ENCODE measurements around the gene WDR73. TPM values are rescaled to one million over a fixed set of nuclear protein-coding genes. Genes with fewer than 3 reads are reported as not detected.
"Not testable (repeated sequence)": the region's sequence is repeated elsewhere in the genome, so short reads cannot be mapped to it uniquely, and the experiment has no call there.

Gene WDR73
- total RNA-seq, 1 donor from 2014 or later, result 12.8 TPM

DNA sequence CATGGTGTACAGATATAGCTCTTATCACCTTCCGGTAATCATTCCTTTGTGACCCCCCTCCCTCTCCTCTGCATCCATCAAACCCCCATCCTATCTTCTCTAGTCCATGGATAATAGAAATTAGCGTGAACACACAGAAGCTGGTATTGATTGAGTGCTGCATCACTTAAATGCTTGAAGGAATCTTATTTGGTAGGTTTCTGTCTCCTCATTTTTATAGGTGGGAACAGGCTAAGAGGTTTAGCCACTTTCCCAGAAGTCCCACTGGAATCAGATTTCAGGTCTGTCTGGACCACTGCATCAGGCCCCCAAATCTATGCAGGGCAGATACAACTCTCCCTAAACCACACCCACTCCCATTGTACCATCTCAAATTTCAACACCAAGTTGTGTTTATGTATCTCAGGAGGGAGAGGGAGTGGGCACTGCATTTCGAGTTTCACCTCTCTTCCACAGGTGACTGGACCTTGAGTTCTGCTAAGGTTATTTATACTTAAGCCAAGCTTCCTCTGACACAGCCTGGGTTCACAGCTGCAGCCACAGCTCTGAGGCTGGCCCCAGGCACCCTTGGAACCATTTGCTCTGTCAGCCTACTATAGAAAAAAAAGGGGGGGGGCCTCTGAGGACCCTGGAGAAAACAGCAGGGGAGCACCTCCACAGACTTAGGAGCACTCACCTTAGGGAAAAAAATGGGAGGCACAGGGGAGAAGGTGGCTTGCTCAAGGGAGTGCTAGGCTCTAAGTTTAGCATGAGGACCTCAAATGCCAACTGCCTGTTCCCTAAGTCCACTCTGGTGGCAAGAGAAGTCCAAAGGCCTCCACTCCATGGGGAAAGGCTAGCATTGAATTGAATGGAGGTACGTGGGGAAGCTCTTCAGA is 6.1 kb upstream of the WDR73 start:
- intact Hi-C loops (cut with DNase I), result loop anchor here (5.0 kb wide), 3 partner anchors 42 to 157 kb away; partner anchors contain the start of genes ALPK3 and SEC11A
- ATAC-seq (no peak), DNase-seq (ENCODE audit: missing footprints) (no peak)

DNA sequence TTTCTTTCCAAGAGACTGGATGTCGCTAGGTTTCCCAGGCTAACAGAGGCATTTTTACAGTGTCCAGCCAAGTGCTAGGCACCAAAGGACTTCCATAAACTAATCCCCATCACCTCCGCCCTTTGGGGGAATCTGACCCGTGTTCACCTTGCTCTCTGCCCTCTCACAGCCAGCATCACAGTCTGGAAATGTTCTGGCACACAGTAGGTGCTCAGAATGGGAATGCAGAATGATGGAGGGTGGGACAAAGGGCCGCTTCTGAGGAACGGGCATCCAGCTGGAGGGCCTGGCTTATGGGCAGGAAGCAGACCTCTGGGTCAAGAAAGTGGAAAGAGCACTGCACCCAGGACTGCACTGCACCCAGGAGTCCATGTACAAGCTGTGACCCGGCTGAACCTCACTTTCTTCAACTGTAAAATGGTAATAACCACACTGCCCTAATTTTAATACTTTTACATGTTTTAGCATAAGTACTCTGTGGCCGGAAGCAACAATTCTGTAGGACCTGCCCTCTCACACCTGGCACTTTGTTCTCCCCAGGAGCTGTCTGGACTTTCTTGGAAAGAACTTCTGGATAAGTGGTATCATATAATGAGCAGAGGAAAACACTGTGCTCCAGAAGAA is 4.8 kb upstream of the WDR73 start:
- DNase-seq (ENCODE audit: missing footprints) (no peak), ATAC-seq (no peak)
- intact Hi-C loops (cut with DNase I), result loop anchor here (5.0 kb wide), 3 partner anchors 43 to 158 kb away; partner anchors contain the start of genes ALPK3 and SEC11A

DNA sequence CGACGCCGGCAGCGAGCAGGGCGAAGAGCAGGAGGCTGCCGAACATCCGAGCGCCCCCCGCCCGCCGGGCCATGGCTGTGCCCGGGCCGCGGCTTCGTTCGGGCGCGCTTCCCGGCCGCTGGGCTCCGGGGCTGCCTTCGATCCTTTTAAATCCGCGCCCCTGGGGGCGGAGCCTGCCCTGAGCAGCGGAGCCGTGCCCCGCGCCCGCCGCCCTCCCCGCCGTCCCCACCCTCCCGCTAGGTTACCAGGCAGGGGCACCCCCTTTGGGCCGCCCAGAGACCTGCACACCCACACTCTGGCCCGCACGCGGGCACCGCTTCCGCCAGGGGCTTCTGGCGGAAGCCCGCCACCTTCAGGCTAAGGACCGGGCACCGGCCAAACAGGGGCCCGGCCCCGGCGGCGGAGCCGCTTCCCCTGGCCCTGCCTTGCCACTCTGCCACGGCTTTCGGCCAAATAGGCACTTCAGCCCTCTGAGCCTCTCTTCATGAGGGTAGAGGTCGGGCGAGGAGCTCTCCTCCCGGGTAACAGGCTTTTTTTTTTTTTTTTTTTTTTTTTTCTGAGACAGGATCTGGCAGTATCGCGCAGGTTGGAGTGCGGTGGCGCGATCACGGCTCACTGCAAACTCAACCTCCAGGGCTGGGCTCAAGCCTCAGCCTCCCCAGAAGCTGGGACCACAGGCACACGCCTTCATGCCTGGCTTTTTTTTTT is 4.2 kb upstream of the WDR73 start, which contains the start of gene NMB:
TSS of gene NMB (minus strand) at position 120 of the 708 bp plus-strand sequence. CDS start at position 73, 47 bp downstream.
- intact Hi-C loops (cut with DNase I), result loop anchor here (5.0 kb wide), 3 partner anchors 44 to 159 kb away; partner anchors contain the start of genes ALPK3 and SEC11A
- ATAC-seq (peak; percentile 65), DNase-seq (ENCODE audit: missing footprints) (peak; percentile 88)

DNA sequence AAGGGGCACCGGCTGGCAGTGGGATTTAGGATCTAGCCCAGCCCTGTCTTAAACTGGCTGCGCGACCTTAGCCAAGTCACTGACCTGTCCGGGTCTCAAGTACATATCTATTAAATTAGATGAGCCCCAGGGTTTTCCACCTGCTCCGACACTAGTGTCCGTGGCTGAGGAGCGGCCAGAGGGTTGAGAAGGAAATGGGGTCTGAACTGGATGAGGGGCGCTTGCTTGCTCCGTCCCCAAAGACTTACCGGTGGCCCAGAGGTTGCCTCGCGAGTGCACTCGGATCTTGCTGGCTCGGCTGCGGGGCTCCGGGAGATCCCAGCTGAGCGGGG is 3.6 kb upstream of the WDR73 start:
- no peak for DNase-seq (ENCODE audit: missing footprints)
- intact Hi-C loops (cut with DNase I), result loop anchor here (5.0 kb wide), 3 partner anchors 45 to 160 kb away; partner anchors contain the start of genes ALPK3 and SEC11A
- no peak for ATAC-seq

DNA sequence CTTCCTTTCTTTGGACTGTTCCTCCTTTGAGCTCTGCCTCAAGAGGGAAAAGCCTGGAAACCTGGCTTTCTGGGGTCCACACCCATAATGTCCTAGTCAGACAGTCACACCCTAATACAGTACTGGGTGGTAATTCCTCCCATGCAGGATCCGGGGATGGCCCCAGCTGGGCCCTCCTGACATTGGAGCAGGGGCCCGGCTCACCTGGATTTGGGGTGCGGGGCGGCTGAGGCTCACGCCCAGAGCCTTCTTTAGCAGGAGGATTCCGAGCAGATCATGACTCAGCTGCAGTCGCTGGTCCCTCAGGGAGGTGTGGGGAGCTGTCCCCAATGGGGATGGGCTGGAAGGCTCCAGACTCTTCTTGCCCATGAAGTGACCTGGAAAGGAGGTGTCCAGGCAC is 2.9 kb upstream of the WDR73 start:
- peak; percentile 67 for DNase-seq (ENCODE audit: missing footprints)
- ATAC-seq, result no peak
- intact Hi-C loops (cut with DNase I), result loop anchor here (5.0 kb wide), 3 partner anchors 45 to 160 kb away; partner anchors contain the start of genes ALPK3 and SEC11A

DNA sequence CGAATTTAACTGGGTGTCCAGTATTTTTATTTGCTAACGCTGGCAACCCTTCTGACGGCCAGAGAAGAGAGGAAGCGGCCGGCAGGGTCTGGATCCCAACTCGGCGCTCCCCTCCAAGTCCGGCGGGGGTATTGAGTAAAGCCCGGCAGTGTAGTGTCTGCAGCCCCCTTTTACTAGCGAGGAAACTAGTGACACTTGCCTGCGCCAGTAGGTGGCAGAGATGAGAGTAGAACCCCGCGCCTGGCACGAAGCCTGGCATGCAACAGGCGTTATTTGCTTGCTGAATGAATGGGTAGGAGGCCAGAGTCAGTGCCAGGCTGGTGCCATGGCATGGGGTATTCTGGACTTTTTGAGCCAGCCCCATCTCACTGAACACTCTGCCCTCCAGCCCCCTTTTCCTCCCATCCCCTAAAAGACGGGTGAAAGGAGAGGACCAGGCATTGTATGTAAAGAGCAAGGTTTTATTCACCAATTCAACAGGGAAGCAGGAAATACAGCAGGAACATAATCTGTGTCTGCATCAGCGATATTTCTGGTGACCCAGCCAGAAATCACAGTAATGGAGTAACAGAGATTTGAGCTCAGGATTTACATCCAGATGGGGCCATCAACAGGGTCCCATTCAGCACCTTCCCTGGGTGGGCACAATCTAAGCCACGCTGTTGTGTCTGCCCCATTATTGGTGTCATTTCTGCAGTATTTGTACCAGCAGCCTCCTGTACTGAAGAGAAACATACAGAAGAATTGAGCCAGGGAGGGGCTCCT is 788 bp upstream of the WDR73 start:
- DNase-seq (ENCODE audit: missing footprints) (peak; percentile 91), ATAC-seq (peak; percentile 38)
- intact Hi-C loops (cut with DNase I), result loop anchor here (2.0 to 5.0 kb wide), 4 partner anchors 47 to 162 kb away; partner anchors contain the start of genes ALPK3, SEC11A and ZSCAN2

DNA sequence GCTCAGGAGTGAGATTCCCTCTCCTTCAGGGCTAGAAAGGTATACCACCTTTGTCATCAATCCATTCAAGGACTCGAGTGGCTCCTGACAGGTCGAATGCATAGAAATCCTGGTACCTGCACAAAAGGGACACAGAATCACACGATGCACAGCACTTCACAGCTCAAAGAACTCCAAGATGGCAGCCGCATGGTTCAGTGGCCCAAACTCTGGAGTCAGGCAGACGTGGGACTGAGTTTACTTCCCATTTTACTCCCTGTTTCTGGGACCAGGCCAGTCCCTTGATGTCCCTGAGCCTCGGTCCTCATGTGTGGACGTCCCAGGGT is 536 bp downstream of the WDR73 start:
- intact Hi-C loops (cut with DNase I), result loop anchor here (2.0 kb wide), 1 partner anchor 19 kb away; no protein-coding TSS in a partner anchor
- ATAC-seq, result no peak
- no peak for DNase-seq (ENCODE audit: missing footprints)

DNA sequence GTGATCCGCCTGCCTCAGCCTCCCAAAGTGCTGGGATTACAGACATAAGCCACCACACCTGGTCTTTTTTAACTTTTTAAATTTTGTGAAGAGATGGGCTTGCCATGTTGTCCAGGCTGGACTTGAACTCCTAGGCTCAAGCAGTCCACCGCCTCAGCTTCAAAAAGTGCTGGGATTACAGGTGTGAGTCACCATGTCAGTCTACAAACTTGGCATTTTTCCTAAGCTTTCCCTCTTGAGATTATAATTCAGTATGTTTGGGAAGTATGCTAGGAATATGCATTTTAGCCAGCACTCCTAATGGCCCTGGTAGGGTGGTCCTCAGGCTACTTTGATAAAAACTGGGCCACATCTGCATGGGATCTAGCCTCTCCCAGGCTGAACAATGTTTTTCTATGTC is 4.4 kb downstream of the WDR73 start:
- DNase-seq (ENCODE audit: missing footprints) (no peak), ATAC-seq (no peak)
- intact Hi-C loops (cut with DNase I), result no loop called here

DNA sequence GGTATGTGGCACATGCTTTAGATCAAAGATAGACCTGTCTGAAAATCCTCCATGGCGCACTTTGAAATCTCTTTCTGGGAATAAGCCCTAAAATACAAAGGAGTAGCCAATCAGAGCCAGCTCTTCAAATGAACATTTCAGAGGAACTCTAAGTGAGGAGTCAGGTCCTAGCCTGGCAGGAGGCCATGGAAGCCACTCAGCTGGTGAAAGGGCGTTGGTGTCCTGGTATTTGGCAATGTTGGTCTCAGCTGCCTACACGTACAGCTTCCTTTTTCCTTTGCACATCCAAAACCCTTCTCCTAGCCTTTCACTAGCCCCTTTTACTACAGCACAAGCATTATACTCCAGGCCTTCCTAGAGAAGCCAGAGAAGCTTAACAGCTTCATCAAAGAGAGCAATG is 5.5 kb downstream of the WDR73 start:
- intact Hi-C loops (cut with DNase I), result no loop called here
- DNase-seq (ENCODE audit: missing footprints) (peak; percentile 85), ATAC-seq (peak; percentile 53)

DNA sequence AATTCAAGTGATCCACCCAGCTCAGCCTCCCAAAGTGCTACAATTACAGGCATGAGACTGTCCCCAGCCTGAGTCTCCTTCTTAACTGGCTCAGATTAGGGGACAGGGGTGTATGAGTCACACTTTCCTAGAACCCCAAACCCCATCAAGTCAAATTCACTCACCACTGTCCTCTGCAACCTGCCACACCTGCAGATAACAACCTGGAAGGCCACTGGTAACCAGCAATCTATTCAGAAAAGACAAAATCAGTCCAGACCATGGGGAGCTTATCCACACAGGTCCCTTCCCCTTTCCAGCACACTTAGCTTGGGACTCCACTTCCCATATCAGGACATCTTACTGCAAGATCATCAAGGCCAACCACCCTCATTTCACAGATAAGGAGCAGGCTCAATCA is 6.4 kb downstream of the WDR73 start:
- ATAC-seq, result no peak

DNA sequence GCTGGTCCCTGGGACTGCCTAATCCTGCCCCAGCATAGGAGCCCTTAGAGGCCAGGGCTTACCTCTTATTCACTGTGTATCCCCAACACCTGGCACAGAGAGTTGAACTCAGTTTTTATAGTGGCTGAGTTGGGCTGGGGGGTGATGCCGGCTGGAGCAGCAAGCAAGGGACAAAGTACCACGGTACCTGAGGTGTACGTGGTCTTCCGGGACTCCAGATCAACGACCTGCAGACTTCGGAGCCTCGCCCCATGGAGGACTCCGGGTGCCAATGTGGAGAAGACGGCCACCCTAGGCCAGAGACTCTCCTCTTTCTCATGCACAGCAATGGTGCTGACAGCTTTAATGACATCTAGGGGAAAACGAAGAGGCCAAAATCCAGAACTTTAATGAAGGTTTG is 8.1 kb downstream of the WDR73 start:
- DNase-seq (ENCODE audit: missing footprints), result no peak
- intact Hi-C loops (cut with DNase I), result no loop called here
- no peak for ATAC-seq

More for the DNA sequence above, 6.4 kb downstream of the WDR73 start:
- intact Hi-C loops (cut with DNase I), result no loop called here
- DNase-seq (ENCODE audit: missing footprints), result no peak

DNA sequence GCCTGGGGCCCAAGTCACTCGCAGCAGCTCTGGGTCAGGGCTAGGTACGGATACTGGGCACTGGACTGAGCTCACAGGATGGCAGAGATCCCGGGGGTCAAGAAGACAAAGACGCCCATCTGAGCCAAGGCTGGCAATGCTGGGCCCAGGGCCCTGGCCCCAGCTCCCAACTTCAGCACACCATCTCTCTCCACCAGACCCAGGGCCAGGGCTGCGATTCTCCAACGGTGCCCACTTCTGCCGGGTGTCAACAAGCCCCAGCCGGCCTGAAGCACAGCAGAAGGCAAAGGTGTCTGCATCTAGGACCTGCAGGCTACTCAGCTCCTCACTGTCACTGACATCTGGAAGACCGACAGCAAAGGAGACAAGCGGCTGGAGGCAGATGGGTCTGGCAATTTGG is 8.6 kb downstream of the WDR73 start:
- no peak for ATAC-seq
- intact Hi-C loops (cut with DNase I), result no loop called here
- no peak for DNase-seq (ENCODE audit: missing footprints)

DNA sequence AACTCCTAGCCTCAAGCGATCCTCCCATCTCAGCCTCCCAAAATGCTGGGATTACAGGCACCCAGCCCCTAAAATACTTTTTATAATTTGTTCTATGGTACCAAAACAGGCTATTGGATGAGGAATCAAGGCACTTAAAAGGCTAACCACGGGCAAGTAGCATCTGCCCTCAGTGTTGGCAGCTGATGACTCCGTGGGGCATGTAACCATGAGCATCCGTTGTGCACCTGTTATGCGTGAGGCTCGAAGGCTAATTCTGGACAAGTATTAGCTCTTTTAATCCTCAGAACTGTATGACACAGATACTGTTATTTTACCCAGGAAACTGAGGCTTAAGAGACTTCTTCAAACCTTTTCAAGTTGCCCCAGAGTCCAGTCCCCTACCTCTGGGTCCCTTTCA is 10.2 kb downstream of the WDR73 start:
- ATAC-seq (no peak), DNase-seq (ENCODE audit: missing footprints) (no peak)
- intact Hi-C loops (cut with DNase I), result no loop called here

DNA sequence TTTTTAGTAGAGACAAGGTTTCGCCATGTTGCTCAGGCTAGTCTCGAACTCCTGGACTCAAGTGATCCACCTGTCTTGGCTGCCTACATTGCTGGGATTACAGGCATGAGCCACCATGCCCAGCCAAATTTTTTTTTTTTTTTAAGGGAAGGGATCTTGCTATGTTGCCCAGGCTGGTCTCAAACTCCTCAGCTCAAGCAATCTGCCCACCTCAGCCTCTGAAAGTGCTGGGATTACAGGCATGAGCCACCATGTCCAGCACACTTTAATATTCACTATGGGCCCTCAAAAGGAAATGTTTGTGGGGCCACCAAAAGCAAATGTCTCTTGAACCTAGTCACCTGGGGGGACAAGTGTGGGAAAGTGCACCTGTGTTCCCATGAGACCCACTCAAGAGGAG is 11.4 kb downstream of the WDR73 start:
- intact Hi-C loops (cut with DNase I); DNase-seq (ENCODE audit: missing footprints); ATAC-seq: not testable (repeated sequence)

DNA sequence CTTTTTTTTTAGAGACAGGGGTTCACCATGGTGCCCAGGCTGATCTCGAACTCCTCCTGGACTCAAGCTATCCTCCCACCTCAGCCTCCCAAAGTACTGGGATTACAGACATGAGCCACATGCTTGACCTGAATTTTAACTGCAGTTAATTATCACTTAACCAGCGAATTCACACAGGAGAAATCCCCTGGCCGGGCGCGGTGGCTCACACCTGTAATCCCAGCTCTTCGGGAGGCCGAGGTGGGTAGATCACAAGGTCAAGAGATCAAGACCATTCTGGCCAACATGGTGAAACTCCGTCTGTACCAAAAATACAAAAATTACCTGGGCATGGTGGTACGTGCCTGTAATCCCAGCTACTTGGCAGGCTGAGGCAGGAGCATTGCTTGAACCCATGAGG is 12.2 kb downstream of the WDR73 start:
- intact Hi-C loops (cut with DNase I); DNase-seq (ENCODE audit: missing footprints); ATAC-seq: not testable (repeated sequence)

DNA sequence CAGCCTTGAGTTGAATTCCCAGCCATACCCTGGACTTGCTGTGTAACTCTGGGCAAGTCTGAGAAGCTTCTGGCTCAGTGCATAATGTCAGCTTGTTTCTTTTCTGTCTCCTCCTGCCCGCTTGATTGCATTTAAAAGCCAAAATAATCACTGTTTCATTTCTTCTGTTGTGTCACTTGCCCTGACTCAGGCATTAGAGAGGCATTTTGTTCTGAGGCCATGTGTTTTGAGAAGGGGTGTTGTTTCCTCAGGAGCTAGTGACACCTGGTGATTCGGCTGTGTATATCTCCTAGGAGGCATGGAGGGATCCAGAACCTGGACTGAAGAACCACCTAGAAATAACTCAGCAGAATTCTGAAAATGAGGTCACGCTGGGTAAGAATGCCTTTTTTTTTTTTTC is 16.0 kb downstream of the WDR73 start:
- no peak for ATAC-seq
- DNase-seq (ENCODE audit: missing footprints), result no peak
- intact Hi-C loops (cut with DNase I), result no loop called here

DNA sequence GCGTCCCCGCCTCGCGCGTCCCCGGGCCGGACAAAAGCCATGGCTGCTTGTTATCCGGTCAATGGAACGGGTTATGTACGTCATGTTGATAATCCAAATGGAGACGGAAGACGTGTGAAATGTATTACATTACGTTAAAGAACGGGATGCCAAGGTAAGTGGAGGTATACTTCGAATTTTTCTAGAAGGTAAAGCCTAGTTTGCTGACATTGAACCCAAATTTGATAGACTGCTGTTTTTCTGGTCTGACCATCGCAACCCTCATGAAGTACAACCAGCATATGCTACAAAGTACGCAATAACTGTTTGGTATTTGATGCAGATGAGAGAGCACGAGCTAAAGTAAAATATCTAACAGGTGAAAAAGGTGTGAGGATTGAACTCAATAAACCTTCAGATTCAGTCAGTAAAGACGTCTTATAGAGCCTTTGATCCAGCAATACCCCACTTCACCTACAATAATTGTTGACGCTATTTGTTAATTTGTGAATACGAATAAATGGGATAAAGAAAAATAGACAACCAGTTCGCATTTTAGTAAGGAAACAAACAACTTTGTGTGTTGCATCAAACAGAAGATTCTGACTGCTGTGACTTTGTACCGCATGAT is 19.8 kb downstream of the WDR73 start:
- intact Hi-C loops (cut with DNase I), result loop anchor here (2.0 kb wide), 1 partner anchor 18 kb away; no protein-coding TSS in a partner anchor
- DNase-seq (ENCODE audit: missing footprints), result no peak
- no peak for ATAC-seq

All from Right ventricle myocardium inferior (tissue), 1 donor.